GM21786 (cell line): ENCODE measurements around the gene CRELD2.

Experiments used
- ATAC-seq: cut with Tn5 transposase; IDR thresholded peaks from one replicate; pipeline ENCODE4 v1.9.1; 2021; ENCODE audit not compliant: unreplicated experiment

CRELD2 gene, protein sequence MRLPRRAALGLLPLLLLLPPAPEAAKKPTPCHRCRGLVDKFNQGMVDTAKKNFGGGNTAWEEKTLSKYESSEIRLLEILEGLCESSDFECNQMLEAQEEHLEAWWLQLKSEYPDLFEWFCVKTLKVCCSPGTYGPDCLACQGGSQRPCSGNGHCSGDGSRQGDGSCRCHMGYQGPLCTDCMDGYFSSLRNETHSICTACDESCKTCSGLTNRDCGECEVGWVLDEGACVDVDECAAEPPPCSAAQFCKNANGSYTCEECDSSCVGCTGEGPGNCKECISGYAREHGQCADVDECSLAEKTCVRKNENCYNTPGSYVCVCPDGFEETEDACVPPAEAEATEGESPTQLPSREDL

GRCh38 chr22:49917974-49918910, at the start of gene CRELD2, which contains the start of gene ALG12:
Gene CRELD2, plus strand, starts transcription at chr22:49918634. Its CDS starts 136 bp downstream, at chr22:49918770.
Gene ALG12, minus strand, starts transcription at chr22:49918438. Its CDS starts 4,673 bp downstream, at chr22:49913765.
- peak; percentile 93 for ATAC-seq

GRCh38 chr22:49869086-49869830, 49.2 kb upstream of the CRELD2 start:
- ATAC-seq = no peak

DNA sequence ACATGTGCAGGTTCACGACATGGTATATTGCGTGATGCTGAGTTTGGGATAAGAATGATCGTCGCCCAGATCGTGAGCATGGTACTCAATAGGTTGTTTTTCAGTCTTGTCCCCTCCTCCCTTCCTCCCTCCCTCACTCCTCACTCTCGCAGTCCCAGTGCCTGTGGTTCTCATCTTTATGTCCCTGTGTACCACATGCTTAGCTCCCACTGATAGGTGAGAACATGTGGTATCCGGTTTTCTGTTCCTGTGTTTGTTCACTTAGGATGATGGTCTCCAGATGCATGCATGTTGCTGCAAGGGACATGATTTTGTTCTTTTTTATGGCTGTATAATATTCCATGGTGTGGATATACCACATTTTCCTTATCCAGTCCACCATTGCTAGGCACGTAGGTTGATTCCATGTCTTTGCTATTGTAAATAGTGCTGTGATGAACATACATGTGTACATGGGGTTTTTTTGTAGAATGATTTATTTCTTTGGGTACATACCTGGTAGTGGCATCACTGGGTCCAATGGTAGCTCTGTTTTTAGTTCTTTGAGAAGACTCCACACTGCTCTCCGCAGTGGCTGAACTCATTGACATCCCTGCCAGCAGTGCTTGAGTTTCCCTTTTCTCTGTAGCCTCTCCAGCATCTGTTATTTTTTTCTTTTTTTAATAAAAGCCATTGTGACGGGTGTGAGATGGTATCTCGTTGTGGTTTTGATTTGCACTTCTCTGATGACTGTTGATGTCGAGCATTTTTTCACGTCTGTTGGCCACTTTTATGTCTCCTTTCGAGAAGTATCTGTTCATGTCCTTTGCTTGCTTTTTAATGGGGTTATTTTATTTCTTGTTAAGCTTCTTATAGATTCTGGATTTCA, 48.4 kb upstream of the CRELD2 start:
- no peak for ATAC-seq

DNA sequence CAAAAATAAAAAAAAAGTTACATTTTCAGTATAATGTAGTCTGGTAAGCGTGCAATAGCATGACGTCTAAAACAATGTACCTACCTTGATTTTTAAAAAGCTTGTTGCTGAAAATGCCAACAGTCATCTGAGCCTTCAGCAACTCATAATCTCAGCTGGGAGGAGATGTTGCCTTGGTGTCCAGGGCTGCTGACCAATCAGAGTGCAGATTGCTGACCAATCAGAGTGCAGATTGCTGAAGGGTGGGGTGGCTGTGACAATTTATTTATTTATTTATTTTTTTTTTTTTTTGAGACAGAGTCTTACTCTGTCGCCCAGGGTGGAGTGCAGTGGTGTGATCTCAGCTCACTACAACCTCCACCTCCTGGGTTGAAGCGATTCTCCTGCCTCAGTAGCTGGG, 47.0 kb upstream of the CRELD2 start:
- no peak for ATAC-seq

DNA sequence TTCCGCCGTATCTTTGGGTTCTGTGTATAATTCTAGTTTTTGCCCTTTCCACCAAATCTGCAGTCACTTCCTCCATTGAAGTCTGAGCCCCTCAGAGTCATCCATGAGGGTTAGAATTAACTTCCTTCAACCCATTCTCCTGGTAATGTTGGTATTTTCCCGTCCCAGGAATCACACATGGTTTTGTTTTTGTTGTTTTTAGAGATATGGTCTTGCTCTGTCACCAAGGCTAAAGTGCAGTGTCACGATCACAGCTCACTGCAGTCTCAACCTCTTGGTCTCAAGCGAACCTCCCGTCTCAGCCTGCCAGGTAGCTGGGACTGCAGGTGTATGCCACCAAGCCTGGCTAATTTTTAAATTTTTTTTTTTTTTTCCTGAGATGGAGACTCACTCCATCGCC, 46.1 kb upstream of the CRELD2 start:
- ATAC-seq = no peak

GRCh38 chr22:49873228-49873940, 45.0 kb upstream of the CRELD2 start:
- no peak for ATAC-seq

- ATAC-seq = no peak
Measured at GRCh38 chr22:49877642-49878041, 40.8 kb upstream of the CRELD2 start.

- ATAC-seq = no peak
Measured at GRCh38 chr22:49878206-49878605, 40.2 kb upstream of the CRELD2 start.

DNA sequence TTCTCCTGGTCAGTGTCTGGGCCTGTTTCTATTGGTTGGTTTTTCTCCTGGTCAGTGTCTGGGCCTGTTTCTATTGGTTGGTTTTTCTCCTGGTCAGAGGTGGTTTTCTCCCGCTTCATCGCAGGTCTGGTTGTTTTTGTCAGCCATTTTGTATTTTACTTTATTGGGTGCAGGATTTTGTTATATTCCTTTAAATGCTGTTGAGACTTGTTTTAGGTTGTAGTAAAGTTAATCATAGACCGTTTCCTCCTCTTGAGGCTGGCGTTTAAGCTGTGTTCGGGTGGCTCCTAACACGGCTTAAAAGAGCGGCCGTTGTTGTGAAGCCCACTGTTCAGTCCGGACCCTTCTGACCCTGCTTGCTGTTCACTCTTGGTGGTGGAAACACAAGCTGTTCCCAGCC, 38.6 kb upstream of the CRELD2 start:
- no peak for ATAC-seq

- ATAC-seq = no peak
Measured at GRCh38 chr22:49880281-49880680, 38.2 kb upstream of the CRELD2 start.

DNA sequence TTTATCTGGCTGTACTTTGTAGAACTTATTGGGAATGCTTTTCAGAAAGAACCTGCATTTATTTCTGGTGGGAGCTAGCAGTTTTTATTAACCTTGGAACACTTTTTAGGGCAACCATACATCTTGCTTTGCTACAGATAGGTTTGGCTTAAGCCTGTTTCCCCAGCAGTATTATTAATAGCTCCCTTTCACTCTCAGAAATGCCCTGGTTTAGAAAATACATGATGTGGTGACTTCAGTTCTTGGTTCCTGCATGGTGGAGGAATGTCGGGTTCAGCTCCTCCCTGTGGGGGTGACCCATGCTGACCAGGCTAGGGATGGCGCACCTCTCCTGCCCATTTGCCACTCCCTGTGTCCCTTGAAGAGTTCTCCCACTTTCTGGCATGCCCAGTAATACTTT, 36.6 kb upstream of the CRELD2 start:
- ATAC-seq = no peak

DNA sequence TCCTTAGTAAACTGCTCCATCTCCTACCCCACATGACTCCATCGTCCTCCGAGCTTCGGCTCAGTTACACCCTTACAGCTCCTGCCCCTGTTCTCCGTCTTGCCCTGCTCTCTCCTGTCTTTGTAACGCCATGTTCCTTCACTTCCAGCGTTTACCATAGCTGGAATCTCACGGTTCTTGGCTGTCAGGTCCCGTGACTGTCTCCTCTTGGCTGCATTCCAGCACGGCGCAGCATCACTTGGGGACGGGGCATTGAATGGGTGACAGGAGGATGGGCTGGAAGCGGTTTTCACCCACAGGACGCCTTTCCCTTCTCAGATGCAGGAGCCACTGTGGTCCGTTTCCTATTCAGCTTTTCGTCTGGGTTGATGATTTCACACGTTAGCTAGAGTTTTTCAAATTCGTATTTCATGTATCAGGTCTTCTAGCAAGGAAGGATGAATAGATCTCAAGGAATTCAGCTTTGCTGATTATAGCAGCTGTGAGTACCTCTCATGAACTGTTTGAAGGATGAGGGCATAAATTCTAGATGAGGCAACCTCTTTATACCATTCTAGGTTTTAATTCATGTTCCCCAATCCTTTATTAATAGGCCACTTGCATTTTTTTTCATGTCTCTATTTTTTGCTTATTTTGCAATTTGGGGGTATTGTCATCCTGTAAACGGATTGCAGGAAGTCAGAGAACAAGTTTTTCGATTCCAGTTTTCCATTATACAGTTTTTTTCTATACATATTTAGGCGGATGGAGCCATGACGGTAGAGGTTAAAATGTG, 35.7 kb upstream of the CRELD2 start:
- no peak for ATAC-seq

DNA sequence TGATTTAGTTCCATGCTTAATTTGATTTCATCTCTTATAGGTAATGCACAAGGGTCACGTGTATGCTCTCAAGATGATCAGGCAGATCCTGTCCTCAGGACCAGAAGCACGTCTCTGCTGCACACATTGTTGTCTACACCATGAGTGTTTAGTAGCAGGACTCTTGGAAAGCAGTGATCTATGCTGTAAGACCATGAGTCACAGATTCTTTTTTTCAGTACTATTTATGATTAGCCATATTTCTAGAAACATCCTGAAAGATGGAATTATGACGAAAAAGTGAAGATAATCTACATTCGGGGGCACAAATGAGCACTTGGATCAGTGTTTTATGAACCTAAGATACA, 35.2 kb upstream of the CRELD2 start:
- ATAC-seq = no peak

GRCh38 chr22:49884075-49884474, 34.4 kb upstream of the CRELD2 start:
- ATAC-seq = no peak

- no peak for ATAC-seq
Measured at GRCh38 chr22:49884503-49885260, 33.8 kb upstream of the CRELD2 start.

GRCh38 chr22:49885281-49885680, 33.2 kb upstream of the CRELD2 start:
- ATAC-seq = no peak

DNA sequence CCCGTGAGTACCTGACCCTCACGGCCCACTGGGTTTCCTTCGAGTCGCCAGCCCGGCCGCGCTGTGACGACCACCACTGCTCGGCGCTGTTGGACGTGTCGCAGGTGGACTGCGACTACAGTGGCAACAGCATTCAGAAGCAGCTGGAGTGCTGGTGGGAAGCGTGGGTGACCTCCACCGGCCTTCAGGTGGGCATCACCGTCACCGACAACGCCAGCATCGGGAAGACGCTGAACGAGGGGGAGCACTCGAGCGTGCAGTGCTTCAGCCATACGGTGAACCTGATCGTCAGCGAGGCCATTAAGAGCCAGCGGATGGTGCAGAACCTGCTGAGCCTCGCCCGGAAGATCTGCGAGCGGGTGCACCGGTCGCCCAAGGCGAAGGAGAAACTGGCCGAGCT, 32.6 kb upstream of the CRELD2 start:
- no peak for ATAC-seq

DNA sequence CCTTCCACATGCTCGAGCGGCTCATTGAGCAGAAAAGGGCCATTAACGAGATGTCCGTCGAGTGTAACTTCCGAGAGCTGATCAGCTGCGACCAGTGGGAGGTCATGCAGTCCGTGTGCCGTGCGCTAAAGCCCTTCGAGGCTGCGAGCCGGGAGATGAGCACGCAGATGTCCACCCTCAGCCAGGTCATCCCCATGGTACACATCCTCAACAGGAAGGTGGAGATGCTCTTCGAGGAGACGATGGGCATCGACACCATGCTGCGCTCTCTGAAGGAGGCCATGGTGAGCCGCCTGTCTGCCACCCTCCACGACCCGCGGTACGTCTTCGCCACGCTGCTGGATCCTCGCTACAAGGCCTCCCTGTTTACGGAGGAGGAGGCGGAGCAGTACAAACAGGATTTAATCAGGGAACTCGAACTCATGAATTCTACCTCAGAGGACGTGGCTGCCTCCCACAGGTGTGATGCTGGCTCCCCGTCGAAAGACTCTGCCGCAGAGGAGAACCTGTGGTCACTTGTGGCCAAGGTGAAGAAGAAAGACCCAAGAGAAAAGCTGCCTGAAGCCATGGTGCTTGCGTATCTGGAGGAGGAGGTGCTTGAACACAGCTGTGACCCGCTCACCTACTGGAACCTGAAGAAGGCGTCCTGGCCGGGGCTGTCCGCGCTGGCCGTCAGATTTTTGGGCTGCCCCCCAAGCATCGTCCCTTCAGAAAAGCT, 31.9 kb upstream of the CRELD2 start:
- ATAC-seq = no peak
